Stimulated activated CD8-positive, alpha-beta memory T cell treated with anti-CD3 and anti-CD28 coated beads, Interleukin-7, amount 100 ng/mL, for 48 hours (primary cell): ENCODE data around the gene BRI3BP.
"Not testable (repeated sequence)": the region's sequence is repeated elsewhere in the genome, so short reads cannot be mapped to it uniquely, and the experiment has no call there.

Experiments
- DNase-seq, 2 donors: peaks; one replicate each; pipeline ENCODE4 v3.0.0-alpha.2; 2020; ENCODE audit warnings: low read depth in 1 of 2; ENCODE audit errors: extremely low read depth in 1 of 2

The BRI3BP gene

DNA sequence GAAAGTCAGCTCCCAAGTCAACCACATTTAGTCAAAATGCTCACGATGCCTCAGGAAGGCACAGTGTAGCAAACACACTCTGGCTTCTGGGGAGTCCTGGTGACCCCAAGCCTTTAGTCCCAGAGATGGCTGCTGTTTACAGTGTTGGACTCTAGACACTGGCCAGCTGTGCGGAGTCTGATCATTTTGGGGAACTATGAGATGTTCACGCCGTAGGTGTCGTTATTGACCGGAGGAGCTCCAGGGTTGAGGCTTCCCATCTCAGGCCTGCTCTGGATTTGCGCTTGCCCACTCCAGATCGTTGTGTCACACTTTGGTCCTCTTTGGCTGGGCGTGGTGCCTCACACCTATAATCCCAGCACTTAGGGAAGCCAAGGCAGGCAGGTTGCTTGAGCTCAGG lies 27.7 kb downstream of the BRI3BP start:
- no peak for DNase-seq

DNA sequence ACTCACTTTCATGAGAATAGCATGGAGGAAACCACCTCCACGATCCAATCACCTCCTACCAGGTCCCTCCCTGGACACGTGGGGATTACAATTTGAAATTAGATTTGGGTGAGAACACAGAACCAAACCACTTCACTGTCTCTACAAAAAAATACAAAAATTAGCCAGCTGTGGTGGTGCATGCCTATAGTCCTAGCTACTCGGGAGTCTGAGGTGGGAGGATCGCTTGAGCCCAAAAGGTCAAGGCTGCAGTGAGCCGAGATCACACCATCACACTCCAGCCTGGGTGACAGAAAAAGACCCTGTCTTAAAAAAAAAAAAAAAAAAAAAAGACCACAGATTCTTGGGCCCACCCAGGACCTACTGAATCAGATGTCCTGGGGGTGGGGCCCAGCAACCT lies 28.3 kb downstream of the BRI3BP start:
- no peak for DNase-seq

DNA sequence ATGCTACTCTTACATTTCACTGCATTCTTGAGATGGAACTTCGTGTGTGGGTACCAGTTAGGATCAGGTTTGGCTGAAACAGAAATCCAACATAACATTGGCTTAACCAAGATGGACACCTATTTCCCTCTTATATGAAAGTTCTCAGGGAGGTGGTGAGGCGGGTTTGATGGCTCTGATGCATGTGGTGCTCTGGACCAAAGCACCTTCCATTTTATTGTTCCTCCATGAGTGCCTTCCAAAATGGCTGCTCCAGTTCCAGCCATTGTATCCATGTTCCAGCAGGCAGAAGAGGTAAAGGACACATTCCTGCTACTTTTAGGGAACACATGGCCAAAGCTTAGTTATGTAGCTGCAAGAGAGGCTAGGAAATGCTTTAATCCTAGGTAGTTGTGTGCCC lies 29.6 kb downstream of the BRI3BP start:
- DNase-seq: no peak

DNA sequence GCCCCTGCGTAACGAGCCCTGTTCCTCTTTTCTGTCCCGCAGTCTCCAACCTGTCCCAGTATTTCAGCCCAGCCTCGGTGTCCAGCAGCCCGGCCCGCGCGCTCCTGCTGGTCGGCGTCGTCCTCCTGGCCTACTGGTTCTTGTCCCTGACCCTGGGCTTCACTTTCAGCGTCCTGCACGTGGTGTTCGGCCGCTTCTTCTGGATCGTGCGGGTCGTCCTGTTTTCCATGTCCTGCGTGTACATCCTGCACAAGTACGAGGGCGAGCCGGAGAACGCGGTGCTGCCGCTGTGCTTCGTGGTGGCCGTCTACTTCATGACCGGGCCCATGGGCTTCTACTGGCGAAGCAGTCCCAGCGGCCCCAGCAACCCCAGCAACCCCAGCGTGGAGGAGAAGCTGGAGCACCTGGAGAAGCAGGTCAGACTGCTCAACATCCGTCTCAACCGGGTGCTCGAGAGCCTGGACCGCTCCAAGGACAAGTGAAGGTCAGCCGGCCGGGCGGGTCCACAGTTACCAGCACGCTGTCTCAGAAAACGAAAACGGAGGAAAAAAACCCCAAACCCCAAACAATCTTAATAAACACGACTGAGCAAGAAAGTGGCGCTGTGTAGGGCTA lies 31.6 kb downstream of the BRI3BP start:
- DNase-seq: no peak

DNA sequence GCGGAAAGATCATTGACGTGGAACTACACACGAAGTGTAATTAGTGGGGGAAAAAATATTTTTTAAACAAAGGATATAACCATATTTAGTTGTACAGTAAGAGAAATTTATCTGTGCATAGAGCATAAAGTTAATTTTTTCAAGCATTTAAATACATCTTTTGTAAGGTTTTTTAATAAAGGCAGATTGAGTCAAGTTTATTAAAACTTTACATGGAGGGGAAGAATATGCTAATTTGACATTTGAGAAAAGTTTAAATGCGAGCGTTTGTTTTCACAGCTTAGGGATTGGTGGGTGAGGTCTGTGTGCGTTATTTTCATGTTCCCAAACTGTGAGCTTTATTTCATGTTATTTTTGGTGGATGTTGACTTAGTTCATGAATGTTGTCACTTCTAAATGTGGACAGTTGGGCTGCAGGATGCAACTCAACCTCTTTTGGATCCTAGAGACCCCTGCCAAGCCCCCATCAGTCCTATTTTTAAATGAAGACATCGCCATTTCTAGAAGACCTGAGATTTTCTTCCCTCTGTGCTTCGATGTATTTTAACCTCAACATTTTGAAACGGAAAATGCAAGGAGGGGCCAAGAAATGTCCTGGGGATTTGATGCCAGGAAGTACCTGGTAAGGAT lies 32.3 kb downstream of the BRI3BP start:
- no peak for DNase-seq

DNA sequence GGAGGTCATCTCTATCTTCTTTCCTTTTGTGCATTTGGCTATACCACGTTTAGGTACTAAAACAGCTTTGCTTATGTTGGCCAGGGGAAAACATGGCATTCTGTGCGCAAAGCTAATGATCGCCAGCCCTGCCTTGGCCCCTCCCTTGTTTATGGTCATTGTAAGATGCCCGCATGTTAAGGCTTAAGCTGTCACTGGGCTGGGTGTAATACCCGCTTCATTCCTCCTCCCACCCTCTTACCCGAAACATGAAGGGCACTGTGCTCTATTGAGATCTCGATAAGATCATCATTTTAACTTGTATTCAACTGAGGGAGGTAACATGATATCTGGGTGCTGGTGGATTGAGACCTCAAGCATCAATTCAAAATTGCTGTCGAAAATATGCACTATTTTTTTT lies 34.7 kb downstream of the BRI3BP start:
- DNase-seq: no peak

DNA sequence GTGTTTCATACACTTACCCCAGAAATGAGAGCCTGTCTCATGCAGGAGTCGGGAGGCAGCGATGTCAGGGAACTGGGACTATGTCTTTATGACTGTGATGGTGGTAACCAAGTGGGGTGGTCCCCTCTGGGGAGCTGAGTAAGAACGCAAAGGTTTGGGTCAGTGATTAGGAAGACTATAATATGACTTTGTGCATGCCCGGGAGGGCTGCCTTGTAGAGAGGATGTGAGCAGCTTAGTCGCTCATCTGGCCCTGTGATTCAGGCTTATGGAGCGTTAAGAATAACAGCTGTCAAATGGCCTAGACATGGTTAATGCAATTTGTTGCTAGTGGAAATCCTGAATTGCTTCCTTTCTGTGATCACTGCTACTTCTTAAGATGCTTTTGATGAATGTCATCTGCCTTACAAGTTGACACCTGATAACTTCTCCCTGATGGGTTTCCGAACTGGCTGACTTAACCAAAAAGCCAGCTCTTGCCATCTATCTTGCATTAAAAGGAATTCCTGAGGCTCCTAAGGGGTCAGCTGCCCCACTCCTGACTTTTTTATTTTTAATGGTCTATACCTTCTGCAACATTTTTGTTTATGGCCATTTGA lies 36.4 kb downstream of the BRI3BP start:
- DNase-seq: no peak

DNA sequence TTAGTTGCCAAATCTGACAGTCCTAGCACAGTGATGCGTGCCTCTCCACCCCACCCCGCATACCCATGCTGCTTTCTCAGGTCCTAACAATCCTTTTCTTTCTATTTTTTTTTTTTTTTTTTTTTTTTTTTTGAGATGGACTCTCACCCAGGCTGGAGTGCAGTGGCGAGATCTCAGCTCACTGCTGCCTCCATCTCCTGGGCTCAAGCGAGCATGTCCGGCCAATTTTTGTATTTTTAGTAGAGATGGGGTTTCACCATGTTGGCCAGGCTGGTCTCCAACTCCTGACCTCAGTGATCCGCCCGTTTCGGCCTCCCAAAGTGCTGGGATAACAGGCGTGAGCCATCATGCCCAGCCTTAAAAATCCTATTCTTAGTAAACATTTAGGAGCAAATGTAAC lies 38.0 kb downstream of the BRI3BP start:
- DNase-seq: not testable (repeated sequence)

DNA sequence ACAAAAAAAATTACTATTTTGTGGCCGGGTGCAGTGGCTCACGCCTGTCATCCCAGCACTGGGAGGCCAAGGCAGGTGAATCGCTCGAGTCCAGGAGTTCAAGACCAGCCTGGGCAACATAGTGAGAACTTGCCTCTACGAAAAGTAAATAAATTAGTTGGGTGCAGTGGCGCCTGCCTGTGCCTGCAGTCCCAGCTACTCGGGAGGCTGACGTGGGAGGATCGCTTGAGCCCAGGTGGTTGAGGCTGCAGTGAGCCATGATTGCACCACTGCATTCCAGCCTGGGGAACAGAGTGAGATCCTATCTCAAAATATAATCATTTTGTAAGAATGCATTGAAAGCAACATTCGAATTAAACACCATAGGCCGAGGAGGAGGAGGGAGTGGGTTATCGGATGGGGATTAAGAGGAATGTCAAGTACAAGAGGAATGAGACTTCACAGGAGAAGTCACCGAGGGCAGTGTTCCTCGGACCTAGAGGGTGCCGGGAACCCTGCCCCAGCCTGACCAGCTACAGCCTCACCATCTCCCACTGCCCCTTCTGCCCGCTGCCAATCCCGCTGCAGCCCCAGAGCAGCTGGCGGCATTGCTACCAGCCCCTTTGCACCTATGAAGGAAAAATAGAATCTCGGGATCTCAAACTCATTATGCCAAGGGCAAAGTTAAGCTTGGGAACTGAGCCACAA lies 39.2 kb downstream of the BRI3BP start:
- DNase-seq: no peak

DNA sequence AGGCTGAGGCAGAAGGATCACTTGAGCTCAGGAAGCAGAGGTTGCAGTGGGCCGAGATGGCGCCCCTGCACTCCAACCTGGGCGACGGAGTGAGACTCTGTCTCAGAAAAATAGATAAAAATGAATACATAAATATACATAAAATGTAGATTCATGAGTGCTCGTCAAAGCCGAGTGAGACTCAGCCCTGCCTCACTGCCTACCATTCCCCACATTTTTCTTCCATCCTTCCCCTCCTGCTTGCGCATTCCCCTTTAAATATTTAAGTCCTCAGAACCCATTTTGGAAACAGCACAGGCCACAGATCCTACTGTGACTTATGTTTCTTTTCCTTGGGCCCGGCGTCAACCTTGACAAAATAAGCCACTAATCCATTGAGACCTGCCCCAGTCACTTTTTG lies 39.8 kb downstream of the BRI3BP start:
- DNase-seq: no peak

DNA sequence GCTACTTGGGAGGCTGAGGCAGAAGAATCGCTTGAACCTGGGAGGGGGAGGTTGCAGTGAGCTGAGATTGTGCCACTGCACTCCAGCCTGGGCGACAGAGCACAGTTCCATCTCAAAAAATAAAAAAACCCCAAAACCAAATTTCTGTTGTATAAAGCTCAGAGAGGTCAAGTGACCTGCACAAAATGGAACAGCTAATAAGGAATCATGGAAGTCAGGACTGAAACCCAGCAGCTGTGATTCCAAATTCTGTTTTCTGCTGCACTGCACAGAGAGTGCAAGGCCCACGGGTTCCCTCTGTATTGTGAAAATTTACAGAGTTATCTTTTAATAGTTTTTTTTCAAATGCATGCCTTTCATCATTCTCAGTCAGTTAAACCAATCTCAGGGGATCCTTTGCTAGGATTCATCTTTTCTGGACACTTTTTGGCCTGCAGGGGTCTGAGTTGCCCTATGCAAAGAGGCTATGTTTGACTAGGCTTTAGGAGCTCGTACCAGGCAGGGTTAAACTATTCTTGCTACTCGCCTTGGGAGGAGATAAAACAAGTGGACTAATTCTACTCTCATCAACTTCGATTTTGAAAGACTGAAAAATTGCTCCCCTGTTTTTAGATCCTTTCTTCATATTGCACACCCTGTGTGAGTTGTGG lies 45.7 kb downstream of the BRI3BP start:
- DNase-seq: no peak

DNA sequence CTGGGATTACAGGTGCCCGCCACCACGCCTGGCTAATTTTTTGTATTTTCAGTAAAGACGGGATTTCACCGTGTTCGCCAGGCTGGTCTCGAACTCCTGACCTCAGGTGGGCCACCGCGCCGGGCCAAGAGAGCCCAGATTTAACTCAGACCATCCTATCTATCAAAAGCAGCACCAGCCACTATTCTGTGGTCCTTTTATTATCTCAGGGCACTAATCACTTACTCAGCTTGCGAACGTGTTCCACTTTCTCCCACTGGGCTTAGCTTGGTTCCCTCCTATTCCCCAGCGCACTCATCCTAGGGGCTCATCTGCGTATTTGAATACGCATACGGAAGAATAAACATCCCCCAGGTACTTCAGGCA lies 55.6 kb downstream of the BRI3BP start:
- no peak for DNase-seq

DNA sequence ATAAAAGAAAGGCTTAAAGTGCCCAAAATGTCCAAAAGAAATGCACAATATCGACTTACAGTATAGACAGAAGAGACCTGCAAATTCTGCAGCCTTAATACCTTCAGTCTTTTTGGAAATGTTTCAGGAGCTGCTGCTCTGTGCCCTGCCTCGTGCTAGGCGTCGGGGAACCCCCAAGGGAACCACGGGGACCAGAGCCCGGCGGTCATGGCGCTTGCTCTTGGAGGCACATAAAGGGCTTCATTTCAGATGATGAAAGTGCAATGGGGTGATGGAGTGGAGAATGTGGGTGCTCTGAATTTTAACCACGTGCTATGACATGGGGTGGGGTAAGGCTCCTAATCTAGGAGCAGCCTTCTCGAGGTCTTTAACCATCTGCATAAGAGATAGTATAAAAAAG lies 57.0 kb downstream of the BRI3BP start:
- no peak for DNase-seq

DNA sequence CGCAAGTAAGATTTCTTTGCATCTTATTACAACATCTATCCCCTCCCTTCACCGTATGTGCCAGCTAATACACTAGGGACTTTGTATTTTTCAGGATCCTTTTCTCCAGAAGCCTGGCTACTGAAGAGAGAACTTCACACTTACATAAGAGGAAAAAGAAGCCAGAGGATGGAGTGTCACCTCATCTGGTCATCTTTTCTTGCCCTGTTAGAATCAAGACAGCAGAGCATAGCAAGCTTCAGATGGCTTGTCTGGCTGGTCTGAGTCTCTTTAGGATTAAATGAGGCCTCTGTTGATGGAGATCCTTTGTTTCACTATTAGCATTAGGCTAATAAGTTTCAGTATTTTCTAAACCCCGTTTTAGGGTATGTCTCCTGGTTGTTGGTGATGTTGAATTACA lies 57.4 kb downstream of the BRI3BP start:
- DNase-seq: no peak

DNA sequence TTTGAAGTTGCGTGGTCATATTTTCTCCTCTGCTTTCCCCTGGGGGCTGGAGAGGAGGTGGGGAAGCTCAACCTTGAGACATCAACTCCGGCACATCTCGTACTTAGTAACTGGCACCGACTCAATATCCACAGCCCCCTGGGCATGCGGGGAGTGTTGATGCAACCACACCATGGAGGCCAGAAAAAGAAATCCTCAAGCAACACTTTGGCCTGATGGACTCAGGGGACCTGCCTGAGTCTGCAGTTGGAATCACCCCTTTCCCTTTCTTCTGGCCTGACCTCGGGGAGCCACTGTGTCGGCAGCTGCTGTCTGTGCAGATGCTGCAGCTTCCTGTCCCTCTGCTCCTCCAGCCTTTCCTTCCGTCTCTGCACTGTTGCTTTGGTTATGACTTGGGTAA lies 60.4 kb downstream of the BRI3BP start:
- no peak for DNase-seq

DNA sequence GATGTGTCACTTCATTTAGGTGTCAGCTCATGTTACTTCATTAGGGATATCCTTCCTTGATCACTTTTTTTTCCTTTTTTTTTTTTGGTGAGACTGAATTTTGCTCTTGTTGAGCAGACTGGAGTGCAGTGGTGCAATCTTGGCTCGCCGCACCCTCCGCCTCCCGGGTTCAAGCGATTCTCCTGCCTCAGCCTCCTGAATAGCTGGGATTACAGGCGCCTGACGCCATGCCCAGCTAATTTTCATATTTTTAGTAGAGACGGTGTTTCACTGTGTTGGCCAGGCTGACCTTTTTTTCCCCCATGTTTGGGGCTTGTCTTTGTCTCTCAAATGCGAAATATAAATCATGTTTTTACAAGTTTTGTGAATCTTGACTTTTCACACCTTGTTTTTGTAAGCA lies 62.1 kb downstream of the BRI3BP start:
- DNase-seq: no peak

DNA sequence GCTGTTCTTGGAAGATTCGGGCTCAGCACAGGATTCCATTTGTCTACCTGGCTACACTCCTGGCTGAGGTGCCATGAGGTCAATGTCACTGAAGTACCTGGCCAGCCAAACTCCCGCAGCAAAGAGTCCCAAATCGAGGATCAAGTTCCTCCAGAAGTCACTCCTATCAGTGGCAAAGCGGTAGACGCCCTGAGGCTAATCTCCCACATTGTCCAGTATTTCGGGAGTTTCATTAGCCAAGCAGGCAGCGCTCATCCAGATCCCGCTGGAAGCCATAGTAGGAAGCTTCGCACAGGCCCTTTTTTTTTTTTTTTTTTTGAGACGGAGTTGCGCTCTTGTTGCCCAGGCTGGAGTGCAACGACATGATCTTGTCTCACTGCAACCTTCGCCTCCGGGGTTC lies 62.9 kb downstream of the BRI3BP start:
- DNase-seq: no peak

DNA sequence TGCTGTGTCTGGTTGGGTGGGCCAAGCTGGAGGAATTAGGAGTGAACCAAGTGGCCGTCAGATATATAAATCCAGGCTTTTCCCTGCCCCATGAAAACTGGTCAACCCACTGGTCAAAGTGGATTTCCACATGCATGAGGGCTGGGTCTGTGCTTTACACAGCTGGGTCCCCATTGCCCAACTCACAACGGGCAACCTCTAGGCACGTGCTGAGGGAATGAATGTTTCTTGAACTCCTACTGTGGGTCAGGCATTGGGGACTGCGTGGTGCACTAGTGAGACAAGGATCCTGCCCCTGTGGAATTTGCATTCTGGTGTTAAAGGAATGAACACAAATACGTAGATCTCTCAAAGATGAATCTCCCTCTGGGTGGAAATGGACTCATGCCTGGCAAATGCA lies 64.3 kb downstream of the BRI3BP start:
- no peak for DNase-seq

DNA sequence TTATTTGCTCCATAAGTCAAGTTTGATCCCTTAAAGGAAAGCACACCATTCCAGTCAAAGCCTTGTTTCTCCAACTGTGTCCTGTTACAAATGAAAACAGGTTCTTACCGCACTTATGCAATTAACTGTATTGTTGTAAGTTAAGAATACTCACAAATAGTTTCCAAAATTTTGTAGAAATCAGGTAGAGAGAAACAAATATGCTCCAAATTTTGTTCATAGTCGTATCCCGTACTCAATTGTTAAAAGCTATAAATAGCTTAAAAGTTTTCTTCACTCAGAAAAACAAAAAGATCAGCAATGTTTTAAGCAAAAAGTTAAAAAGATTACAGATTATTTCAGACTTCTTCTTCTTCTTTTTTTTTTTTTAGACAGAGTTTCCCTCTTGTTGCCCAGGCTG lies 67.8 kb downstream of the BRI3BP start:
- no peak for DNase-seq

DNA sequence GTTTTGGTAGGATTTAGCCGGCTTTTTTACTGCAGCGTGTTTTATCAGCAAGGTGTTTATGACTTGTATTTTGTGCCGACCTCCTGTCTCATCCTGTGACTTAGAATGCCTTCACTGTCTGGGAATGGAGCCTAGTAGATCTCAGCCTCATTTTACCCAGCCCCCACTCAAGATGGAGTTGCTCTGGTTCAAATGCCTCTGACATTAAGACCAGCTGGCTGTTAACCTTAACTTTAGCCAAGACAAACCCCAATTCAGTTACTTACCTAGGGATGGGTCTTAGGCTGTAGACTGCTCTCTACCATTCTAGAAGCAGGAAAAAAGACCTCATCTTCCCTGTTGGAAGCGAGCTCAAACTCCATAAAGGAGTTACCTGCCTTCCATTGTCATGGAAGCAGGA lies 70.1 kb downstream of the BRI3BP start:
- not testable (repeated sequence) for DNase-seq

DNA sequence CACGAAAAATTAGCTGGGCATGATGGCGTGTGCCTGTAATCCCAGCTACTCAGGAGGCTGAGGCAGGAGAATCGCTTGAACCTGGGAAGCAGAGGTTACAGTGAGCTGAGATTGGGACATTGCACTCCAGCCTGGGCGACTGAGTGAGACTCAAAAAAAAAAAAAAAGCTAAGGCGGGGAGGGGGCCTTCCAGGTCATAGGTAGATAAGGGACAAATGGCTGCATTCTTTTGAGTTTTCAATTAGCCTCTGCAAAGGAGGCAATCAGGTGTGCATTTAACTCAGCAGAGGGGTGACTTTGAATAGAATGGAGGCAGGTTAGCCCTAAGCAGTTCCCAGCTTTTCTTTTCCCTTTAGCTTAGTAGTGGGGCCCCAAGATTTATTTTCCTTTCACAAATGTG lies 71.0 kb downstream of the BRI3BP start:
- DNase-seq: no peak
